UCSD-AML1 (cell line): ENCODE data around the gene UBXN11.
A peak's percentile ranks its signal among the peaks of the same experiment; 100 is the strongest.
"Not testable (repeated sequence)": the region's sequence is repeated elsewhere in the genome, so short reads cannot be mapped to it uniquely, and the experiment has no call there.

Experiments
- DNase-seq: peaks from one replicate; lab custom pipeline; 2025; ENCODE audit not compliant: unreplicated experiment; lab: John Stamatoyannopoulos, UW

Gene UBXN11

DNA sequence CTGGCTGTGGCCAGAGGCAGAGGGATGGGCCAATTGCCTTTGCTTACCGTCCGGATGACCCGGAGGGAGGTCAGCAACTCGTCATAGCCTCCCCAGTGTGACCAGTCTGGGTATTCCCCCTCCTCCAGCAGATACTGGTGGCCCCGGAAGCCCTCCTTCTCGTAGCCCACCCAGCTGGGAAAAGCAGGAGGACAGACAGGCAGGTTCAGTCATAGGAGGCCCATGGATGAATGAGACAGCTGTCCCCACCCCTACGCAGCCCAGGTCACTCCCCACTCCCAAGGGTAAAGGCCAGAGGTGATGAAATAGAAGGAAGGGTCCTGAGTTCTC, 30.7 kb upstream of the UBXN11 start:
- DNase-seq, result no peak

DNA sequence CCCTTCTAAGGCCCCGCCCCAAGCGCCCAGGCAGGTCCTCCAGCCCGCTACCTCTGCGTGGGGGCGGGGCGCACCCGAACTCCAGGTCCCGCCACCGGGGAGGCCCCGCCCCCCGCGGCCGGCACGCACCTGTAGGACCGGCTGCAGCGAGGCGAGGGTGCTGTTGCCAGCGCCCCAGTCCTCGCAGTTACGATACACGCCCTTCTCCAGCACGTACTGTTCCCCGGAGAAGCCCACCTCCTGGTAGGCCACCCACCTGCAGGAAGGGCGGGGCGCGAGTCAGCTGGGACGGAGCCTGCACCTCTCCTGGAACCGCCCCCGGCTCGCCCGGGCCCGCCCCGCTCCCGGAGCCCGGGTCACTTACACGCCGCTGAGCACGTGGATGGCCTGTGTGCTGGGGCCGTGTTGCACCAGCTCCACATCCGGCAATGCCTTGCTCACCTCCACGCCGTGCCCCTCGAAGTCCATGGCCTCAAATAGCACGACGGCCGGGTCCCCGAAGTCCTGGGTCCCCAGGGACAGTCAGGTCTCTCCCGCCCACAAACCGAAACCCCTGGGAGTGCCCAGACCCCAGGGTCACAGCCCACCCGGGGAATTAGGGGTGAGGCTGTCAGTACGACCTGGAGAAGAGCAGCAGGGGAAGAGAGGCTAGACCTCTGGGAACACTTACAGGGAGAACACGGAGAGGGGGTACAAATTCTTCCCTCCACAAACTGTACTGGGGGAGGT, 30.2 kb upstream of the UBXN11 start:
- DNase-seq, result no peak

DNA sequence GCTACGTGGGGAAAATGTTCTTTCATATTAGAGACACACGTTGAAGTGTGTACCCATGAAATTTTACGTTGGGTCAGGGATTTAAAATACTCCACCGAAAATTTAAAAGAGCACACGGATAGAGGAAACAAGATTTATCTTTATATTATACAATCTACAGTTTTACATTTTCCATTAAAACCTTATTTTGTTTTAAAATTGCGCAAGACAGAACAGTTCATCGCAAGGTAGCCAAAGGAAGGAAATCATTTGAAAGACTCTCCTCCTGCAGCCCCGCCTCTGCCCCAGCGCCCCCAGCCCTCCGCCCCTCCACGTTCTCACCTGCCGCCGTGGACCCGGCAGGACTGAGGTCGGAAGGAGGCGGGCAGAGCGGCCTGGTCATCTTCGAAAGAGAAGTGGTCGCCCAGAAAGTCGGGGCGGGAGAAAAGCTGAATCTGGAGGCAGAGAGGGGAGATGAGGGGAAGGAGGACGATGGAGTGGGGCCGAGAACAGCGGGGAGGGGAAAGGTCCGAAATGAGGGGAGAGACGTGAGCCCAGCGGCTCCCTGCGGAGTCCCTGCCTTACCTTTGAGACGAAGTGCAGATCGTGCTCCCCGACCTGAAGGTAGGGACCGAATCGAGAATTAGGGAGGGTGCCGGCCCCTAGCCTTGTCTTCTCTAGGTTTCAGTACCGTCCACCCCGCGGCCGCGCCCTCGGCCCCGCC, 29.5 kb upstream of the UBXN11 start:
- DNase-seq, result peak; percentile 52

DNA sequence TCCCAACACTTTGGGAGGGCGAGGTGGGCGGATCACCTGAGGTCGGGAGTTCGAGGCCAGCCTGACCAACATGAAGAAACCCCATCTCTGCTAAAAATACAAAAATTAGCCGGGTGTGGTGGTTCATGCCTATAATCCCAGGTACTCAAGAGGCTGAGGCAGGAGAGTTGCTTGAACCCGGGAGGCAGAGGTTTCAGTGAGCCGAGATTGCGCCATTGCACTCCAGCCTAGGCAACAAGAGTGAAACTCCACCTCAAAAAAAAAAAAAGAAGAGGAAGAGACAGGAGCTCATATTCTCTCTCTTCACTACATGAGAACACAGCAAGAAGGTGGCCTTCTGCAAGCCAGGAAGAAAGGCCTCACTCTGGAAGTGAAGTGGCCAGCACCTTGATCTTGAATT, 26.9 kb upstream of the UBXN11 start:
- not testable (repeated sequence) for DNase-seq

DNA sequence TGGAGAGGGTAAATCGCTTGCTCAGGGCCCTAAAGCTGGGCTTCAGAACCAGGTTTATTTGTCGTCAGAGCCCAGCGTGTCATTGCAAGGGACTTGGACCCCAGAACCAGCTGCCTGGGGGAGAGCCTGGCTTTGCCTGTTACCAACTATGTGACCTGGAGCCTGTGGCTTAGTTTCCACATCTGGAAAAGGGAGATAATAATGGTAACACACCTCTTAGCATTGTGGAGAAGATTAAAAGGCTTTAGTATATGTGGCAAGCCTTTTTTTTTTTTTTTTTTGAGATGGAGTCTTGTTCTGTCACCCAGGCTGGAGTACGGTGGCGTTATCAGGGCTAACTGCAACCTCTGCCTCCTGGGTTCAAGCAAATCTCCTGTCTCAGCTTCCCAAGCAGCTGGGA, 23.8 kb upstream of the UBXN11 start:
- DNase-seq, result no peak

DNA sequence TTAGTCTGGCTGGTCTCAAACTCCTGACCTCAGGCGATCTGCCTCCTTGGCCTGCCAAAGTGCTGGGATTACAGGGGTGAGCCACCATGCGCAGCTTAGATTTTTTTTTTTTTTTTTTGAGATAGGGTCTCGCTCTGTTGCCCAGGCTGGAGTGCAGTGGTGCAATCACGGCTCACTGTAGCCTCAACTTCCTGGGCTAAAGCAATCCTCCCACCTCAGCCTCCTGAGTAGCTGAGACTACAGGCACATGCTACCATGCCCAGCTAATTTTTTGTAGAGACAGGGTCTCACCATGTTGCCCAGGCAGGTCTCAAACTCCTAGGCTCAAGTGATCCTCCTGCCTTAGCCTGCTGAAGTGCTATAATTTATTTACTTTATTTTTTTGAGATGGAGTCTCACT, 22.9 kb upstream of the UBXN11 start:
- DNase-seq, result not testable (repeated sequence)

DNA sequence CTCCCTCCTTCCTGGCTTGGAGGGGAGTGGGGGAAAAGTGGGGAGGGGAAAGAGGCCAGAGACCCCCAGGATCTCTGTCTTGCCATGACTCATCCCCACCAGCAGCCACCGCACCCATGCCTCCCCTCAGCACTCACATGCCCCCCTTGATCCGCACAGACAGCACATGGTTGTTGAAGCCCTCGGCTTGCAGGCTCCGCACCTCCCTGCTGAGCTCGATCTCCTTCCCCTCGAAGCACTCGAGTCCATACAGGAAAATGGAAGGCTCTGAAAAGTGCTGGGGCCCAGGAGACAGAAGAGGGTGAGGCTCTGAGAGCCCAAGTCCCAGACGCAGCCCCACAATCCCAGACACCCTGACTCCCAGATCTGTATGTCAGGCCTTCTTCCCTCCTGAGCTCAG, 22.2 kb upstream of the UBXN11 start:
- DNase-seq, result no peak

DNA sequence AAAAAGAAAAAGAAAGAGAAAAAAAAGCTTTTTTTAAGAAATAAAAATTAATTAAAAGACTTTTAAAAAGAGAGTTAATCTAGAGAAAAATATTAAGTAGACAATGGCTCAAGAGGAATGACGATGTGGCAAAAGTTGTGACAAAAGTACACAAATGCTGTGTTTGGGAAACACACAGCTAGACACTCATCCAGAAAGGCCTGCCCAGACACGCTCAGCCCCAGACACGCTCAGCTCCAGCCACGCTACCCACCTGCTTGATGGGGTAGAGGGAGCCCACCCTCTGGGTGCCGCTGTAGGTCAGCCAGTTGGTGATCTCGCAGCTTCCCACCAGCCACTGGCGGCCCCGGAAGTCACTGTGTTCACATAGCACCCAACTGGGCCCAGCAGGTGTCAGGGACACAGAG, 21.5 kb upstream of the UBXN11 start:
- DNase-seq, result no peak

DNA sequence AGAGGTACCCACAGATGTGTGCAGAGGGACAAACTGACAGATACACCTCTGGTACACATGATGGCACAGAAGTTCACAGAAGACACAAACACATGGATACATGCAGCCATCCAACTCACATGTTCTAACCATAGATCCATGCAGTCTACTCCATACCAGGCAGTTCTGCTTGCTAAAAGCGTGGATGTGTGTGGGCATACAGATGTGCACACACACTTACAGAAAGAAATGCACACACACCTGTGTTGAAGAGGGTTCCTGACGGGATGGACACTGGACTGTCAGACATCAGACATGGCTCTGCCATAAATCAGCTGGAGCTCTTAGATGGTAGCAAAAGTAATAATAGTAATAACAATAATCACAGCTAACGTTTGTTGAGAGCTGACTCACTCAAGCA, 18.1 kb upstream of the UBXN11 start:
- DNase-seq, result no peak

DNA sequence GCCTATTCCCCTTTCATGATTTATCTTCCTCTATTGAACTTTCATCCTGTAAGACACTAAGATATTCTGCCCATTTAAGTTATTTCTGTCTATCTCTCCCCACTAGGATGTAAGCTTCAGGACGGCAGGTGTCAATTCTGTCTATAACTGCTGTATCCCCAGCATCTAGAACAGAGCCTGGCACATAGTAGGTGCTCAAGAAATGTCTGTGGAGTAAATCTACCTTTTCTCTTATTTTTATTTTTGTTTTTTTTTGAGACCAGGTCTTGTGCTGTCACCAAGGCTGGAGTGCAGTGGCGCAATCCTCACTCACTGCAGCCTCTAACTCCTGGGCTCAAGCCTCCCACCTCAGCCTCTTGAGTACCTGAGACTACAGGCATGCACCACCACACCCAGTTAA, 16.9 kb upstream of the UBXN11 start:
- DNase-seq, result no peak

DNA sequence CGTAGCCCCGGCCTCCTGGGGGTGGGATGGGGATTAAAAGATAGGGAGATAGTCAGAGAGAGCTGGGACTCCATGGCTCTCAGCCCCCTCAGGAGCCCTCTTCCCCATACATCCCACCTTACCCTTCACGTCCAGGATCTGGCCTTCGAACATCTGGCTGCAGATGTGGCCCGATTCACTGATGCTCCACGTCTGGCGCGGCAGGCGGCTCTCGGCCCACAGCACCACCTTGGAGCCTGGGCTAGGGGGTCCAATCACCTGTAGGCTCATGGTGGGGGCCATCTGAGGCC, 15.6 kb upstream of the UBXN11 start:
- no peak for DNase-seq

DNA sequence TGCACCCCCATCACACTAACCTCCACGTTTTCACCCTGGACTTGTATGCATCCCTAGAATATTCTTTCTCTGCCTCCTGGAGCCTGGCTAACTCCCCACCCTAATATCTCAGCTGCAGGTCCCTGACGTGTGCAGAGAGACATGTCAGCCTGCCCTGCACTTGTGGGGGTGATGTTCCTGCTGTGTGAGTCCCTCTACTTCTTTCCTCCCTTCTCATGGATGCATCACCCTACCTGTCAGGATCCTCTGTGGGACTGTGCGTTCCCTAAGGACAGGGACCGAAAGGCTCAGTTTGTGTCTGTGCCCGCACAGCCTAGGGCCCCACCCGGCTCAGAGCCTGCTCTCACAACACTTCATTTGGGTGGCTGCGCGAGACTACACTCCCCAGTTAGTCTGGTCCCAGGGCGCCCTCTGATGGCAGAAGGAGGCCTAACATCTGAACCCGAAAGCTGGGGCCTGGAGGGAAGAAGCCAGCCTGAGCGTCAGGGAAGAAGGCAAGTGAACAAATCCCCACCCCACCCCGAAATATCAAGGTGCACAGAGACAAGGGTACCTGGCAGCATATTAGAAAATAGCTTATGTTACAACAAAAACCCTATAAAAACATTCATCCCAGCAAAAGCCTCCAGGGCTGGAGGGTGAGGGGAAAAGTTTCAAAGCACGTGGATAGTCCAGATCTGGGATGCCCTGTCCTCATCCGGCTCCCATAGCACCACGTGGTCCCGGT, 15.0 kb upstream of the UBXN11 start:
- DNase-seq, result peak; percentile 88

DNA sequence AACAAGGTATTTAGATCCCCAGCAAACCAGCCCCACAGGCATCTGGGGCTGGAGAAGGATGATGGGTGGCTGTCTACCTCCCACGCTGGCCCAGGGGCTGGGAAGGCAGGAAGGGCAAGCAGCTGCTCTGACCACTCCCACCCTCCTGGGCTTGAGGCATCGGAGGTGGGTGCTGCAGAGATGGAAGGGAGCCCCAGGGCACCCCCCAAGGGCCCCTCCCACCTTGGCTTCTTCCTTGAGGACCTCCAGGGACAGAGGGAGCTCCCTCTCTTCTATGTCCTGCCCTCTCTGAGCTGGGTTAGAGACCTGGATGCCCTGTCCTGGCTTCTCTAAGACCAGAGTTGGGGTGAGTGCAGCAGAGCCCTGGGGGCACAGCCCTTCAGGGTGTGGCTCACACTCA, 14.5 kb upstream of the UBXN11 start:
- DNase-seq, result no peak

DNA sequence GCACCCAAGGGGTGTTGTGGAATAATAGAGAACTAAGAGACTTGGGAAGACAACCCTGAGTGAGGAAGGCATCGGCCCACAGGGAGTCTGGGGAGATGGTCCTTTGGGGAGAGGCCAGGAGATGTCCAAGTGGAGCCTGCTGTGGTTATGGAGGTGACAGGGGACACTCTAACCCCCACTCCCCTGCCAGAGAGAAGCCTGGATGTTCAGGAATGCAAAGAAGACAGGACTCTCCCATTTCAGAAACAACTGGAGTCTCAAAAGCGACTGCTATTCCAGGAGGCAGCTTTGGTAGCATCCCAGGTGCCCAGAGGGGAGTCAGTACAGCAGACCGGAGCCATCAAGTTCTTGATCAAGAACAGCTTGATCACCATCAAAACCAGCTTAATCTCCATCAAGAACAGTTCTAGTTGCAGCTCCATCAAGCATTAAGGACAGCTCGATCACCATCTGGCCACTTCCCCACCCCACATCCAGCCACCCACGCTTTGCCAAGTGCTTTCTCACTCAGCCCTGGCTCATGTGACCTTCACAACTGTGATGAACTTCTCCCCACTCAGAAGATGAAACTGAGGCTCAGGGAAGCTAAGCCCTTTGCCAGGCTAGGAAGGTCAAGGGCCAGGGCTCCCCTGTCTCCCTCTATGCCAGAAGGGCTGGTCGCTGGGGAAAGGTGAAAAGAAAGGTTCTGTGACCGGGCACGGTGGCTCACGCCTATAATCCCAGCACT, 12.1 kb upstream of the UBXN11 start:
- peak; percentile 51 for DNase-seq

DNA sequence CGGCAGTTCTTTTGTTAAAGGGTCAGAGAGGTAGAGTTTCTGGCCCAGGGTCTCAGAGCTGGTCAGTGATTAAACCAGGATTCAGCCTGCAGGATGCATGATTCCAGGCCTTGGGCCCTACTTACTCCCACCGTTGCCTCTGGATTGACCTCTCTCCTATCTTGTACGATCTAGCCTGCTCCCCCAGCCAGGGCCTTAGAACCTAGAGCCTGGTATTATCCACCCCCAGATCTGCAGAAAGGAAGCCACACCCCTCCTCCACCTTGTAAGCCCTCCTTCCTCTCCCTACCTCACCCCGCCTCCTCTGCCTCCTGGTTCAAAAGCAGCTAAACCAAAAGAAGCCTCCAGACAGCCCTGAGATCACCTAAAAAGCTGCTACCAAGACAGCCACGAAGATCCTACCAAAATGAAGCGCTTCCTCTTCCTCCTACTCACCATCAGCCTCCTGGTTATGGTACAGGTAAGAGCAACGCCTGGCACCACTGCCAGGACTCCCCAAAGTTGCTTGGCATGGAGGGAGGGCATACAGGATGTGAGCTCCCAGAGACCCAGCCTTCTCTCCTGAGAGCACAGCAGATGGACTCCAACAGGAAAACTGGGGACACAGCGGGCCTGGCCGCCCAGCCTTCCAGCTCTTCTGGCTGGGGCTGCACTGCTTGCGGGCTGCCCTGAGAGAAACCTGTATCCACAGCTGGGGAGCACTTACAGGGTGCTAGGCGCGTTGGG, 11.3 kb upstream of the UBXN11 start, which contains the start of gene CD52:
Gene CD52, plus strand, starts transcription at position 347 of the 726 bp plus-strand sequence. Its CDS starts 60 bp downstream, at position 407.
- DNase-seq, result peak; percentile 64

DNA sequence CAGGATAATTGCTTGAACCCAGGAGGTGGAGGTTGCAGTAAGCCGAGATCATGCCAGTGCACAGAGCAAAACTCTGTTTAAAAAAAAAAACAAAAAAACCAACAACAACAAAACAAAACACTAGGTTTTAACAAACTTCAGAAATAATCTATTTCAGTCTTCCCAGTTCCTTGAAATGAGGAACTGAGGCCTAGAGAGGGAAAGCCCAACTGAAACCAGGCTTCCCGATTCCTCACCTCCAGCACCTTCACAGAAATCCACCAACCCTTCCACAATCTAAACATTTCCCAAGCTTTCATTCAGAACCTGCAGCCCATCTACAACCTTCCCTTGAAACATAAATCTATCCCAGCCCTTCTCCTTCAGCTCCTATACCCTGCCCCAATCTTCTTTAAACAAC, 10.7 kb upstream of the UBXN11 start:
- no peak for DNase-seq

DNA sequence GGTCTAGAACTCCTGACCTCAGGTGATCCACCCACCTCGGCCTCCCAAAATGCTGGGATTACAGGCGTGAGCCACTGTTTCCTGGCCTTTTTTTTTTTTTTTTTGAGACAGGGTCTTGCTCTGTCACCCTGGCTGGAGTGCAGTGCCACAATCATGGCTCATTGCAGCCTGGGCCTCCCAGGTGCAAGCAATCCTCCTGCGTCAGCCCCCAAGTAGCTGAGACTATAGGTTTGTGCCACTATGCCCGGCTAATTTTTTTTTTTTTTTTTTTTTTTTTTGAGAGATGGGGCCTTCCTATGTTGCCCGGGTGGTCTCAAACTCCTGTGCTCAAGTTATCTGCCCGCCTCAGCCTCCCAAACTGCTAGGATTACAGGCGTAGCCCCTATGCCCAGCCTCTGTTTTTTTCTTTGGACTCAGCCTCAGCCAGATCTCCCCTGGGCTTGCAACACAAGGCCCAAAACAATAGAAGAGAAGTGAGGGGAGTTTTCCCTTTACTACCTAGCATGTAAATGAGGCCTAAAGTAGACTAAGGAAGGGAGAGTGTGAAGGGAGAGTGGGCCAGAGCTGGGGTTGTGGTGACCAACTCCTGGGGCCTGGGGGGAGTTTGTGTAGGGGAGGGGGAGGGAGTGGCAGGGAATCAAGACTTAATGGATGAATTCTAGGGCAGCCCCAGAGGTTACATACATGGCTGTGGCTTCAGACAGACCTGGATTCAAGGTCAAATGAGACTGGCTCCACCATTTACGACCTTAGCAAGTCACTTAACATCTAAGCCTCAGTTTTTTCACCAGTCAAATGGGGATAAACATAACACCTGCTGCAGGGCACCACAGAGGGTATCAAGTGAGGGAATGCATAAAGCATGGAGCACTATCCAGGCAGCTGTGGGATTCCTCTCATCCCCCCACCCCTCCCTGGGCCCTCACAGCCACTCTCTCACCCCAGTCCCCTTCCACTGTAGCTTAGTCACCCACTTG, 9.7 kb upstream of the UBXN11 start:
- no peak for DNase-seq

DNA sequence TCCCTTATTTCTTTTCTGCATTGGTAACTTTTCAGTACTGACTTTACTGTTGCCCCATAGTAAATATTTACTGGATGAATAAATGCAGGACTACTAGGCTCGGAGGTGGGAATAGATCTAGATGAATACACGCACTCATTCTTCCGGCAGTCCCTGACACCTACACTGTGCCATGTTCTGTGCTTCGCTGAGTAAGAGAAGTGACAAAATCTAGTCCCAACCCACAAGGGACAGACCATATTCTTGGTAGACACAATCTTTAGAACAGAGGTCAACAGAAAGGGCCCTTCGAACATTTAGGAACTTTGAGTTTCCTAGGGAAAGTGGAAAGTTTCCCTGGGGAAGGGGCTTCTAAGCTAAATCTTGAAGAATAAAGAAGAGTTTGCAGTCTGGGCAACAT, 8.1 kb upstream of the UBXN11 start:
- no peak for DNase-seq

DNA sequence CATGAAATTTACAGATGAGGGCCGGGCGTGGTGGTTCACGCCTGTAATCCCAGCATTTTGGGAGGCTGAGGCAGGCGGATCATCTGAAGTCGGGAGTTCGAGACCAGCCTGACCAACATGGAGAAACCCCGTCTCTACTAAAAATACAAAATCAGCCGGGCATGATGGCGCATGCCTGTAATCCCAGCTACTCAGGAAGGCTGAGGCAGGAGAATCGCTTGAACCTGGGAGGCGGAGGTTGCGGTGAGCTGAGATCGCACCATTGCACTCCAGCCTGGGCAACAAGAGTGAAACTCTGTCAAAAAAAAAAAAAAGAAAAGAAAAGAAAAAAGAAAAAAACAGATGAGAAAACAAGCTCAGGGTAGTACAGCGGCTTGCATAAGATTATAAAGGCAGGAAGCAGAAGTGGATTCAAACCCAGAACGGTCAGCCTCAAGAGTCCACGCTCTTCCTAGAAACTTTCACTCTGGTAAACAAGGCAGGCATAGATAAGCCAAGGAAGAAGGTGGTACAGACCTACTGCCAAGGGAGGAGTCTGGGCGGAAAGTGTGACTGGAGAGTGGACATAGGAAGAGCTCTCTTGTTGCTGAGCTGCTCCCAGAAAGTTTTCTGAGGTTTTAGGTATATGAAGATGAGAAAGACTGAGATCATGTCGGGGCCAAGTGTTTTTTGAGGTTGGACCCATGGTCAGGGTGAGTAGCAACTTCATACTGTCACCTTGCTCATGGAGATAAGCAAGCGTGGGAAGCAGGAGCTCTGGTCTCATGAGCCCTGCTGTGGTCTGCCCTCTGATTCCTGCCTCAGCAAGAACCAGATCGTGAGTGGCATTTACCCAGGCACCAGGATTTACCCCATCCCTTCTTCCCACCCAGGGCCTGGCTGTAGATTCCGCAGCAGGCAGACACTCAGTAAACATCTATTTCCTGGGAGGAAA, 1.8 kb upstream of the UBXN11 start:
- peak; percentile 55 for DNase-seq
